Measurements from ENCODE around the gene C19orf85. TPM values are rescaled to one million over a fixed set of nuclear protein-coding genes. Genes with fewer than 3 reads are reported as not detected.

Gene C19orf85
- total RNA-seq, 1 experiment from 2014 or later: not detected

DNA sequence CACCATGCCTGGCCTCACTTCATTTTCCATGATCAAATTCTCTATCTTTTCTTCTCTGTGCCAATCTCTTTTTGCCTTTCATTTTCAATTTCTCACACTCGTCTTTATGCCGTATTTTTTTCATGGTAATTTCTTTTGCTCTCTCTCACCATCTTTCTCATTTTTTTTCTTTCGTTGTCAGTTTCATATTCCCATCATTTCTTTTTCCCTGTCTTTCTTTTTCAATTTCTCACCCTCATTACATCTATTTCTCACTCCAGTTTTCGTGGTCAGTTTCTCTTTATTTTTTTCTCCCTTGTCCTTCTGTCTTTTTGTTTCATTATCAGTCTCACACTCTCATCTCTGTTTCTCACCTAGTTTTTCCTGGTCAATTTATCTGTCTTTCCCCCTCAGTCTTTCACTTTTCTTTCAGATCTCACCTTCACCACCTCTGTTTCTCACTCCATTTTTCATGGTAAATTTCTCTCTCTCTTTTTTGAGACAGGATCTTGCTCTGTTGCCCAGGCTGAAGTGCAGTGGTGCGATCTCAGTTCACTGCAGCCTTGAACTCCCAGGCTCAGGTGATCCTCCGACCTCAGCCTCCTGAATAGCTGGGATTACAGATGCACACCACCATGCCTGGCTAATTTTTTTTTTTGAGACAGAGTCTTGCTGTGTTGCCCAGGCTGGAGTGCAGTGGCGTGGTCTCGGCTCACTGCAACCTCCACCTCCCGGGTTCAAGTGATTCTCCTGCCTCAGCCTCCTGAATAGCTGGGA lies 37.8 kb upstream of the C19orf85 start:
- DNase-seq (ENCODE audit: low read depth, low spot score) (no peak), ATAC-seq (no peak)
- intact Hi-C loops (cut with micrococcal nuclease; ENCODE audit: unreplicated experiment): no loop called here
- TF ChIP-seq SIN3A (IDR thresholded peaks at IDR 0.05; ENCODE audit: borderline replicate concordance, insufficient read depth, low read depth, low read length) (no peak), TCF7L2 (IDR thresholded peaks at IDR 0.05; ENCODE audit: low read depth, low read length) (no peak)
- TF ChIP-seq, protein P1, sequence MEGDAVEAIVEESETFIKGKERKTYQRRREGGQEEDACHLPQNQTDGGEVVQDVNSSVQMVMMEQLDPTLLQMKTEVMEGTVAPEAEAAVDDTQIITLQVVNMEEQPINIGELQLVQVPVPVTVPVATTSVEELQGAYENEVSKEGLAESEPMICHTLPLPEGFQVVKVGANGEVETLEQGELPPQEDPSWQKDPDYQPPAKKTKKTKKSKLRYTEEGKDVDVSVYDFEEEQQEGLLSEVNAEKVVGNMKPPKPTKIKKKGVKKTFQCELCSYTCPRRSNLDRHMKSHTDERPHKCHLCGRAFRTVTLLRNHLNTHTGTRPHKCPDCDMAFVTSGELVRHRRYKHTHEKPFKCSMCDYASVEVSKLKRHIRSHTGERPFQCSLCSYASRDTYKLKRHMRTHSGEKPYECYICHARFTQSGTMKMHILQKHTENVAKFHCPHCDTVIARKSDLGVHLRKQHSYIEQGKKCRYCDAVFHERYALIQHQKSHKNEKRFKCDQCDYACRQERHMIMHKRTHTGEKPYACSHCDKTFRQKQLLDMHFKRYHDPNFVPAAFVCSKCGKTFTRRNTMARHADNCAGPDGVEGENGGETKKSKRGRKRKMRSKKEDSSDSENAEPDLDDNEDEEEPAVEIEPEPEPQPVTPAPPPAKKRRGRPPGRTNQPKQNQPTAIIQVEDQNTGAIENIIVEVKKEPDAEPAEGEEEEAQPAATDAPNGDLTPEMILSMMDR (IDR thresholded peaks at IDR 0.05): no peak
- H3K36me3 ChIP-seq (ENCODE audit: control insufficient read depth, insufficient read depth, low read length): no peaks in the 10 kb centered on the region
- no peaks in the 10 kb centered on the region for H3K9me3 ChIP-seq (ENCODE audit: control insufficient read depth, insufficient read depth, low read depth, low read length)
- no peaks in the 10 kb centered on the region for H3K4me1 ChIP-seq (ENCODE audit: control insufficient read depth, insufficient read depth, low read length)
- no peak overlapping the region for H3K4me3 ChIP-seq (ENCODE audit: low read depth in 2 of 2, low read length in 2 of 2)
- in situ Hi-C loops (cut with HindIII; ENCODE audit: low pct_unique_long_range_greater_than_20kb, low sequenced_read_pairs): no loop called here
- H3K27me3 ChIP-seq (ENCODE audit: control insufficient read depth, insufficient read depth, low read length): no peaks in the 10 kb centered on the region
- POLR2A ChIA-PET: no interaction called here
- no TSS peak for BruUV-seq (replicated peaks)
- H3K27ac ChIP-seq (ENCODE audit: low read length): no peak overlapping the region
- CTCF ChIA-PET: no interaction called here

DNA sequence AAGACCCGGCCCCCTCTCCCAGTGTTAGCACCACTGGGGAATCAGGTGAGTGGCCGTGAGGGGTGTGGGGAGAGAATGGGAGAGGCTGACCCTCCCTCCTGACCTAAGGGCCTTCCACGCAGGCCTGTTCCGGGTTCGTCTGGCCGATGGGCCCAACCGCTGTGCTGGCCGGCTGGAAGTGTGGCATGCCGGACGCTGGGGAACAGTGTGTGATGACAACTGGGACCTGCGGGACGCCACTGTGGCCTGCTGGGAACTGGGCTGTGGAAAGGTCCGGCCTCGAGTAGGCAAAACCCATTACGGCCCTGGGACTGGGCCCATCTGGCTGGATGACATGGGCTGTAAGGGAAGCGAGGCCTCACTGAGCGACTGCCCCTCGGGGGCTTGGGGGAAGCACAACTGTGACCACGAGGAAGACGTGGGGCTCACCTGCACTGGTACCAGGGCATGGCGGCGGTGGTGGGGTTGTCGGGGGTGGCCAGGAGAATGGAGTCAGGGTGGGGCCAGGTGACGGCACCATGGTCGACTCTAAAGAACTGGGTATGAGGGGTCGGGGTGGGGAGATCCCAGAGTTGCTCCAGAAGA lies 35.9 kb upstream of the C19orf85 start:
- no peak overlapping the region for H3K27ac ChIP-seq (ENCODE audit: low read length)
- no peaks in the 10 kb centered on the region for H3K27me3 ChIP-seq (ENCODE audit: control insufficient read depth, insufficient read depth, low read length)
- no peaks in the 10 kb centered on the region for H3K36me3 ChIP-seq (ENCODE audit: control insufficient read depth, insufficient read depth, low read length)
- in situ Hi-C loops (cut with HindIII; ENCODE audit: low pct_unique_long_range_greater_than_20kb, low sequenced_read_pairs) (no loop called here), intact Hi-C loops (cut with micrococcal nuclease; ENCODE audit: unreplicated experiment) (no loop called here)
- H3K9me3 ChIP-seq (ENCODE audit: control insufficient read depth, insufficient read depth, low read depth, low read length): no peaks in the 10 kb centered on the region
- no peak for TF ChIP-seq SIN3A (IDR thresholded peaks at IDR 0.05; ENCODE audit: borderline replicate concordance, insufficient read depth, low read depth, low read length)
- TF ChIP-seq, protein P1 (IDR thresholded peaks at IDR 0.05): no peak
- TF ChIP-seq, protein P2, sequence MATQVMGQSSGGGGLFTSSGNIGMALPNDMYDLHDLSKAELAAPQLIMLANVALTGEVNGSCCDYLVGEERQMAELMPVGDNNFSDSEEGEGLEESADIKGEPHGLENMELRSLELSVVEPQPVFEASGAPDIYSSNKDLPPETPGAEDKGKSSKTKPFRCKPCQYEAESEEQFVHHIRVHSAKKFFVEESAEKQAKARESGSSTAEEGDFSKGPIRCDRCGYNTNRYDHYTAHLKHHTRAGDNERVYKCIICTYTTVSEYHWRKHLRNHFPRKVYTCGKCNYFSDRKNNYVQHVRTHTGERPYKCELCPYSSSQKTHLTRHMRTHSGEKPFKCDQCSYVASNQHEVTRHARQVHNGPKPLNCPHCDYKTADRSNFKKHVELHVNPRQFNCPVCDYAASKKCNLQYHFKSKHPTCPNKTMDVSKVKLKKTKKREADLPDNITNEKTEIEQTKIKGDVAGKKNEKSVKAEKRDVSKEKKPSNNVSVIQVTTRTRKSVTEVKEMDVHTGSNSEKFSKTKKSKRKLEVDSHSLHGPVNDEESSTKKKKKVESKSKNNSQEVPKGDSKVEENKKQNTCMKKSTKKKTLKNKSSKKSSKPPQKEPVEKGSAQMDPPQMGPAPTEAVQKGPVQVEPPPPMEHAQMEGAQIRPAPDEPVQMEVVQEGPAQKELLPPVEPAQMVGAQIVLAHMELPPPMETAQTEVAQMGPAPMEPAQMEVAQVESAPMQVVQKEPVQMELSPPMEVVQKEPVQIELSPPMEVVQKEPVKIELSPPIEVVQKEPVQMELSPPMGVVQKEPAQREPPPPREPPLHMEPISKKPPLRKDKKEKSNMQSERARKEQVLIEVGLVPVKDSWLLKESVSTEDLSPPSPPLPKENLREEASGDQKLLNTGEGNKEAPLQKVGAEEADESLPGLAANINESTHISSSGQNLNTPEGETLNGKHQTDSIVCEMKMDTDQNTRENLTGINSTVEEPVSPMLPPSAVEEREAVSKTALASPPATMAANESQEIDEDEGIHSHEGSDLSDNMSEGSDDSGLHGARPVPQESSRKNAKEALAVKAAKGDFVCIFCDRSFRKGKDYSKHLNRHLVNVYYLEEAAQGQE (IDR thresholded peaks at IDR 0.05; ENCODE audit: insufficient read depth in 1 of 2, low read depth in 2 of 2, low read length in 1 of 2): no peak
- TF ChIP-seq POLR2AphosphoS5 (IDR thresholded peaks at IDR 0.05; ENCODE audit: low read depth, low read length): no peak
- no peak for TF ChIP-seq TCF7L2 (IDR thresholded peaks at IDR 0.05; ENCODE audit: low read depth, low read length)
- no peaks in the 10 kb centered on the region for H3K4me1 ChIP-seq (ENCODE audit: control insufficient read depth, insufficient read depth, low read length)
- ChIA-PET CTCF (no interaction called here), POLR2A (no interaction called here)
- no TSS peak for BruUV-seq (replicated peaks)
- H3K4me3 ChIP-seq (ENCODE audit: low read depth in 2 of 2, low read length in 2 of 2): no peak overlapping the region
- ATAC-seq: no peak
- no peak for DNase-seq (ENCODE audit: low read depth, low spot score)
